ENCODE measurements around the gene HIPK2.

- TF ChIP-seq POLR2AphosphoS5 (IDR thresholded peaks at IDR 0.05; ENCODE audit: borderline replicate concordance, low read depth, low read length) (no peak), EZH2 (IDR thresholded peaks at IDR 0.05) (no peak), FOXP2 (optimal IDR thresholded peaks at IDR 0.05; ENCODE audit: control extremely low read depth, extremely low read length, insufficient read depth) (no peak)
Measured at GRCh38 chr7:139771001-139771956, 6.5 kb downstream of the HIPK2 start.
